TTC549 (cell line): ENCODE results near the gene BRINP1.

ENCODE experiments used
- FAIRE-seq: peaks from 2 replicates; lab custom pipeline; 2012; peaks lifted over from hg19 to GRCh38; lab: Jason Lieb, UNC

BRINP1 gene

DNA sequence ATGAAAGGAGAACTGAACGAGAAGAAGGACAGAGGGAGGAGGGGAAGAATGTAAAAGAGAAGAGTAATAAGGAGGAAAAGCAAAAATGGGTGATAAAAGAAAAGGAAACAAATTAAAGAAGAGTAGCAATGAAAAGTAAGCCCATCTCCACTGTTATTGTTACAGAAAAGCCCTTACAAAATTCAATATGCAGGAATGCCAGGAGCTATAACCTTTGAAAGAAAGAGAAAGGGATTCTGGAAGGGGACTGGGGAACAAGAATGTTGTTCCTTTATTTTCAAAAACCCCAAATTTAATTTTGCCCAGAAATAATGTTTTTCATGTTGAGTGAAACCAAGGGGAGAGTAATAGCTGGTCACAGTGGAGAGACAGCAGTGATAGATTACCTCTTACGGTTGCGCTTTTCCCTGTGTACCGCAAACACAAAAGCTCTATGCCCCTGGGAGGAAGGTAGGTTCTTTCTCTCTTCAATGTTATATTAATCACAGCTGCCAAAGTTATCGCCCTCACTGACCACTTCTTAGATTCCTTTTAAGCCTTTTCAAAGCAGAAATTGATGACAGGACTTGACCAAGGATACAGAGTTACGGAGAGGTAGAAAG lies 86.7 kb downstream of the BRINP1 start:
- FAIRE-seq = no peak

DNA sequence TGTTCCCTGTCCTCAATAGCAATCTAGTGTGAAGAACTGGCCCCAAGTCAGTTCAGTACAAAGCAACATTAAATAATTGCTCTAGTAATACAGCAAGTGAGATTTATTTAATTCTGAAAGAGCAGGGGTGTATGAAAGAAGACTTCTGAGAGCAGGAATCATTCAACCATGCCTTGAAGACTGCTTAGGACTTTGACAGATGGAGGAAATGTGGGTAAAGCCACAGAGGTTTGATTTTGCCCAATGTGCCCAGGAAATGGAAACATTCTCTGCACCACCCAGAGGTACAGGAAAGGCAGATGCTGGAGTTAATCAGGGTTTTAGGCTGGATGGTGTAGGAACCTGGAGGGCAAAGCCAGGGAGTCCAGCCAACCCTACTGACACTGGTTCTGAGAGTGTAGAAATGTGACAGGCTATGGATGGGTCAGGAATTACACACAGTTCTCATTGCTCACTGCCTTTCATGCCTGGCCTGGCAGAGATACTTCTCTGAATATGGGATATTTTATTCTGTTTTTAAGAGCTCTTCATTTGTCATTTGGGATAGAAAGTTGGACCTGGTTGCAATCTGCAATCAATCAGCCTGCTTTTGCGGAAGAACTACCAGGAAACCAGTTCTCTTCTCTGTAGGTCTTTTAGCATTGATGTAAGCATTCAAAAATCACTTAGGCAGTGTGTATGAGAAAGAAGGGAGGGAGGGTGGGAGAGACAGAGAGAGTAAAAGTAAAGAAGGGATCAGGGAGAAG lies 88.3 kb downstream of the BRINP1 start:
- no peak for FAIRE-seq

DNA sequence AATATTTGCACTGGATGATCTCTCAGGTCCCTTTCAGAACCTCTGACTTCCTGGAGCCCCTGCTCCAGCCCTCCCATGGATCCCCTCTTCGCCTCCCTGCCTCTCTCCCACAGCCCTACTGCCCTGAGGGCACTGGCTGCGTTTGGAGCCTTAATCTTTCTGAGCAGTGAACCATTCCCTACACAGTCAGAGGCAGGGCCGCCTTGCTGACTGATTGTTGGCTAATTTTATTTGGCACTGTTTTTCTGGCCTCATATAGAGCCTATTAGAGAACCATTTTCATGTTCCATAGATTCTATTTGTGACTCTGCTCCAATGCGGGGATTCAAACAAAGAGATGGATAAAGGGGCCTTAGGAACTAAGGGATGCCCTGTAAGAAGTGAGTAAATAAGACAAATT lies 91.1 kb downstream of the BRINP1 start:
- FAIRE-seq = no peak

DNA sequence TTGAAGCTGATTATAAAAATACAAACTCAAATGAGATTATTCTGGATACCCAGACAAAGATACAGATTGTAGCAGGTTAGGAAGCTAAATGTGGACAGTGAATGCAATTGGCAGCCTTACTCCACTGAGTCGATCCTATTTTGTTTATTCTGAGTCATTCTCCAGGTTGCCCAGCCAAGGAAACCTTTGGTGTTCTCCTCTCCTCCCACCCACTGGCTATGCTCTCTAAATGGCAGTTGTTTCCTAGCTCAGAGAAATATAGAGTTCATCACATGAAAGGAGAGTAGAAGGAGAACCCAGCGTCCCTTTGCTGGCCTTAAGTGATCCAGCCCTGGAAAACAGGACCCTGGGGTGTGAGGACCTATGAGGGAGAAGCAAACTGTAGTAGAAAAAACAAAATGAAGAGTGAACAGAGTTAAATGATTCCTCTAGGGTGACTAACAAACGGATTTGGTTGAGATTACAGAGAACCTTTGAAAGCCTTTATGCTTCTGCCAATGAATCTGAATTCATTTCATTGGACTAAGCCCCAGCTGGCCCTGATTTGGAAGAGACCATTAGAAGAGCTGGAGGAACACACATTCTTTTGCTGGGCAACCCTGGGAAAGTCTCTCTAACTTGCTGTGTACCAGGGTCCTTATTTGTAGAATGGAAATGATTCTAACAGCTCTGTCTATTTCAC lies 95.1 kb downstream of the BRINP1 start:
- no peak for FAIRE-seq

DNA sequence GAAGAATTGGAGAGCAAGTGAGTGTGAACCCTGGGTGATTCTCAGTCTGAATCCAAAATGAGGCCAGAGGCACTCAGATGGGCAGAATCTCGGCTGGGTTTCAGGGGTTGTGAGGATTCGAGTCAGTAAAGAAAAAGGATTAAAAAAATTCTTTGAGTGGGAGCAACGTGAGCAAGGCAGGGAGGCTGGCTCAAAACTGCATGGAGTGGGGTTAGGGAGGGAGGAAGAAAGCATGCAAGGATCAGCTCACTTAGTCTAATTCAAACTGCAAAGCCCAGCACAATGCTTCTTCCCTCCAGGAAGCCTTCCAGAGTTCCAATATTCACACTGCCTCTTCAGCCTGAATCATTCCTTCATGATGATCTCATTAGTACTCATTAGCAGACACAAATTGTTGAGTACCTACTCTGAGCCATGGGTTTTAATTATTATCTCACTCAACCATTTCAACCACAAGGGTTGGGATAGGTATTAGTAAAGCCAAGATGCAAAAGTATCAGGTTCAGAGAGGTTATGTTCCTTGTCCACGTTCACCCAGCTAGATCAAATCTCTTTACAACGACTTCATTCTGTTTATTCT lies 95.8 kb downstream of the BRINP1 start:
- no peak for FAIRE-seq

DNA sequence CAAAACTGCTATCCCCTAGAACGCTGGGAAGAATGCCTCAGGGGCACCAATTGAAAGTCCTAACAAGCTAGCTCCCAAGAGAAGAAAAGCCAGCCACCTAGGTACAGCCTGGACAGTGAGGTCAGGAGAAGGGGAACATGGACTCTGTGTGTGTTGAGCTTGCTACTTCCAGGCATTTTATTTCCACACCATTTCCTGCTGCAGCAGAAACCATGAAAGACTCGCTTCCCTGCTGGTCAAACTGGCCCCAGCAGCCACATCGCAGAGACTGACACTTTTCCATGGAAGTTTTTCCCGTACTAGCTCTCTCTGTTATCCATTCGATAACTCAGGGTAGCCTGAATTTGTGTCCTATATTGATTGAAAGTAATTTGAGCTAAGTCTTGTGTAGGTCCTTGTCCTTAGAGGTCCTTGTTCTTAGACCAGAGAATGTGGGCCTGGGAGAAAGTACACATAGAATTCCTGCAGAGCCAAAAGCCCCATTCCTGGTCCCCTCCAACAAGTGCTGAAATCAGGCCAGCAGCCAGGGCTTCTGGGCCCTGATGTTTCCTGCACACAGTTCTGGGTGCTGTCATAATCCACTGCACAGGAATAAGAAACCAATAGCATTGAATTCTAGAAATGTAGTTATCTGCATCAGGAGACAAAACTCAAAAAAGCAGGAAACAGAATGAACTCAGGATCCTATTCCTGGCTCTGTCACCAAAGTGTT lies 96.6 kb downstream of the BRINP1 start:
- no peak for FAIRE-seq

DNA sequence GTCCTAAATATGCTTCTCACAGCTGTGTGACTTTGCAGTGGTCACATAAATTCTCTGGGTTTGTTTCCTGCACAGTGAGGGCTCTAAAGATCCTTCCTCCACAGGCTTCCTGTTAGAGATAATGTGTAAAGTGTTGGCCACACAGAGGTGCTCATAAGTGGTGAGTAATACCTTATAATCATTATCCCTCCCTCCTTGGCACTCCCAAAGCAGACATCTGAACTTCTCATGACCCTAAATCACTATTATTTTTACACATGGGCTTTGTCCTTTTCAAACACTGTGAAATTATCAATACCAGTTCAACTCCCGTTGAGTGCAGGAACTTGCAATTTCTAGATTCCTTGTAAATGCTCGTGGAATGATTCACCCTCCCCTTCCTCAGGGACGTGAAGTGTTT lies 100.2 kb downstream of the BRINP1 start:
- FAIRE-seq = no peak

DNA sequence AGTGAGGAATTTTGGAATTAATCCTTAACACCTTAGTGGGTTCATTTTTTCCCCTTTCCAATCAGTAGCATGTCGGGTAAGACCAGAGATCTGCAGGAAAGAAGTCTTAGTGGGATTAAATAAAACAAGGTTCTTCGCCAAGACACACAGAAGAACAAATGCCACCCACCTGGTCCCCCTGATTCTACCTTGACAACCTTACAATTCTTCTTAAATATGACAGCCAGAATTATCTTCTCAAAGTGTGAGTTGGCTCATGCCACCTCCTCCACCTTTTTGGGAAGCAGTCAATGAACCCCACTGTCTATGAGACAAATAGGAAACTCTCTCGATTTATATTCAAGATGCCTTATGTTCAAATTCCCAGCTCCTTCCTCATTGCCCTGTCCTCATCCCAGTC lies 105.1 kb downstream of the BRINP1 start:
- FAIRE-seq = no peak

DNA sequence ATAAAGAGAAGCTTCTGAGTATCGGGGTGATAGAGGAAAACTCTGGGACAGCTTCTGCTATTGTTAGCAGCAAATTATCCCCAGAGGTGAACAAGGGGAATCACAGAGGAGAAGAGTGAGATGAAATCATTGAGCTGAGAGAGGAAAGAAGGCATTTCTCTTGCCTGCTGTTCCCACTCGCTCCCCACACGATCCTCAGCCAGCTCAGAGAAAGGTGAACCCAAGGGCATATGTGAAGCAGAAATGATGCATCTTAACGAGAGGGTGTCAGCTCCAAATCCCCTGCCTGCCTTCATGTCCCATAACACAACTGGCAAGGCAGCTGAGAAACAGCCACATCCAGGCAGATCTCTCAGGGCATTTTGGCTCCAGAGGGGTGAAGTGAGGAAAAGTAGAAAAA lies 111.6 kb downstream of the BRINP1 start:
- FAIRE-seq = no peak

DNA sequence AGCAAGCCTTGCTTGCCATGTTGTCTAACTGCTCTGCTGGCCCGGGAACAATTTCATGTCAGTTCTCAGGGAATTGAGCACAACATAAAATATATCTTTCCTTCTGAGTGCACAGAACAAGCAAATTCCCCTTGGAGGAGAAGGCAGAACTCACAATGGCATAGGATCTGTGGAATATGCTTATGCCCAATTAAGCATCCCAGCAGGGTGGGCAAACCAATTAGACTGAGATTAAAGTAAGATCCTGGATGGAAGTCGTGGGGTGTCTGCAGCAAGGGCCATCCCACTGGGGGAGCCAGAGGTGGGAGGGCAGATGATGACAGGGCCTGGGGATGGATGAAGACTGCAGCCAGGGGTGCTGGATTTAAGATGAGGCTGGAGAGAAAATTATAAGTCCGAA lies 114.1 kb downstream of the BRINP1 start:
- FAIRE-seq = no peak

DNA sequence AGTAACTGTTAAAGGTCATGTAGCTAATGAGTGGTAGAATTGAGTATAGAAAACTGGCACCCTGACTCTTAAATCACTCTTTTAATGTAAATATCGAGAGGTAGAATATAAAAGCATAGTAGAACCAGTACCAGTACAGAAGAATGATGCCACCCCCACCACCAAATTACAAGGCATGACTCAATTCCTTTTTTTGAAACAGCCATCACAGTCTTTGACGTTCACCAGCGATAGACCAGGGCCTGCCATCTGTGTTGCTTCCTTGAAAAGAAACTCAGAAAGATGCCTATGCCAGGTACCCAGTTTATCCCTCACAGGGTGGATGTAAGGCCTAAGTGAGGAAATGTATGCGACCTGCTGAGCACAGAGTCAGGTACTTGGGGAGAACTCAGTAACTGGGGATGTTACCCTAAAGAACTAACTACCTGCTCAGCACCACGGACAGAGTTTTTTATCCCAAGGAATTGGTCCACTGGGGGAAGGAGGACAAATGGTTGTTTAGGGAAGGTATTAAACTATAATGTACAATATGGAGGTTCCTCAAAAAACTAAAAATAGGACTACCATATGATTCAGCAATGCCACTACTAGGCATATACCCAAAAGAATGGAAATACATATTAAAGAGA lies 116.5 kb downstream of the BRINP1 start:
- no peak for FAIRE-seq

DNA sequence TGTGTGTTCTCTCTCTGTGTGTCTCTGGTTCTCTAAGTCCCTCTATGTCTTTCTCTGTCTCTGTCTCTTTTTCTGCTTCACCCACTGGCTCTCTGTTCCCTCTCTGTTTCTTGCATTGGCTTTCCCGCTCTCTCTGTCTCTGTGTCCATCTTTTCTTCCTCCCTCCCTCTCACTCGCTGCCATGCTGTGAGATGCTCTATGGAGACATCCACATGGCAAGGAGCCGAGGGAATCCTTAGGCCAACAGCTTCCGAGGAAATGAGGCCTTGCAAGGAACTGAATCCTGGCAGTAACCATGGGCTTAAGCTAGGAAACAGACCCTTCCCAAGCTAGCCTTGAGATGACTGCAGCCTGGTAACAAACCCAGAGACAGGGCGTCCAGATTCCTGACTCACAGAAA lies 117.3 kb downstream of the BRINP1 start:
- FAIRE-seq = no peak

DNA sequence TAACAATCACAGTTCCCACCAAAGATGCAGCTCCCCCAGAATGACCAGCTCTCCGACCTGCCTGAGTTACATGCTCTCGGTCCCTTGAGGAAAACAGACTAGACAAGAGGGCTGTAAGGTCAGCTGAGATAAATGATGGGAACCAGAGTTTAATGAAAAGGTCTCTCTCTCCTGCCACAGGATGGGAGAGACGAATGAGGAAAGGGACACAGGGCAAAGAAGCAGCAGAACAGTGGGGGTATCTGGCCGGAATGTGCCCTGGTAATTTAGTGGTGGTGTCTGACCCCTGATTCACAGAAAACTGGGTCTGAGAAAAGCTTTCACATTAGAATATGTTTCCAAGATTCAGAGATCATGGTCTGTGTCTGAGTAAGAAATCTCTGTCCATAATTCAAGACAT lies 118.5 kb downstream of the BRINP1 start:
- FAIRE-seq = no peak

DNA sequence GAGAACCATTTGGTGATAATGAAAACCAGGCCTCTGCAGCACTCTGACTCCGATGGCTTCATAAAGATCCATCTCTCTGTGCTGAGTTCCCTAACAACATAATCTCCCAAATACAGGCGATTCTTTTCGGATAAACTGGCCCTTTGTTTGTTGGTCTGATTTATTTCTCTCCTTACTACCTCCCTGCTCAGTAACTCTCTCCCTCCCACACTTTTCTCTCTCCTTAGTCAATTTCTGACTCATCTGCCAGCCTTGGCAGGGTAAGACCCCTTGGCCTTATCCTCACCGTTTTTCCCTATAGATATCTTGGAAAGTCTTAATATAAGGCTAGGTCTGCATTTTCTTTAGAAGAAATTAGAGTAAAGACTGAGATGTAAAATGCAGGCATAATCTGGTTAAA lies 128.7 kb downstream of the BRINP1 start:
- FAIRE-seq = no peak

DNA sequence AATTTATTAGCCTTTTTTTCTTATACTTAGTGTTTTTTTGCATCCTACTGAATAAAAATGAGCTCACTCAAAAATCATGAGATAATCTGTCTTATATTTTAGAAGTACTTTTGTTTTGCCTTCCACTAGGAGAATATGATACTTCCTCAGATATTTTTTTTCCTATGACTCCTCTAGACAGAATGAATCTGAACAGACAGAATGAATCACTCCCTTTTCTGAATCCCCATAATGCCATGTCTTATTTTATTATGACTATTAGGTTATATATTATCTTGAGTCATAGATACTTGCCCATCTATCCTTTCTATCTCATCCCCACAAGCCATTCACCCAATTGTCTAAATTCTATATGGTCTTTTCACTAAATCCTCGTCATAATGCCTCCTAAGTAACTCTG lies 134.6 kb downstream of the BRINP1 start:
- no peak for FAIRE-seq

DNA sequence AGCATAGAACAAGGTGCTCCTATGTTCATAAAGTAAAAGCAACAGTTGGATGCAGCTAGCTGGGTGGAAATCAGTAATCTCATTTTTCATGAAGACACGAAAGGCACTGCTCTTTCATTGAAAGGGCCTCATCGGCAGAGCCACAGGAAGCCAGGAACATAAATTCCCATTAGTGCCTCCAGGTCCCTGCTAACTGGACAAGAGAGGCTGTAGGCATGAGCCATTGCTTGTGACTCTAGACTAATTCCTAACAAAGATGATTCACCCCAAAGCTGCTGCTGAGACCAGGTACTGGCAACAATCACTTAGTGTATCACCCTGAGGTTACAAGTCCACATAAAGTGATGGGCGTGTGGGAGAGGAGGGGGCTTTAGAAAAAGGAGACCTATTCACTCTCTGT lies 141.8 kb downstream of the BRINP1 start:
- FAIRE-seq = no peak

DNA sequence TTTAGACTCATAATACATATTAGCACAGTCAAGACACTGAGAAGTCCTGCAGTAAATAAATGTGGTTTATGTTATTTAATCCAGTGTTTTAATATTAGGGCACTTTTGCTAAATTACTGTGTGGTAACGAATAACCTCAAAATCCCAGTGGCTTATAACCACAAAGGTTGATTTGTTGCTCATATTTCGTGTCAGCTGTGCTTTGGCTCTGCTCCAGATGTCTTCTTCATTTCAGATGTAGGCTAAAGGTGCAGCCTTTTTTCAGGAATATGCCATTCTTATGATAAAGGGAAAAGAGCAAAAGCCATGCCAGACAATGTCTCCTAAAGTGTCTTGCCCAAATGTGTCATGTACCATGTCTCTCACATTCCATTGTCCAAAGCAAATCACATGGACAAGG lies 144.8 kb downstream of the BRINP1 start:
- no peak for FAIRE-seq

DNA sequence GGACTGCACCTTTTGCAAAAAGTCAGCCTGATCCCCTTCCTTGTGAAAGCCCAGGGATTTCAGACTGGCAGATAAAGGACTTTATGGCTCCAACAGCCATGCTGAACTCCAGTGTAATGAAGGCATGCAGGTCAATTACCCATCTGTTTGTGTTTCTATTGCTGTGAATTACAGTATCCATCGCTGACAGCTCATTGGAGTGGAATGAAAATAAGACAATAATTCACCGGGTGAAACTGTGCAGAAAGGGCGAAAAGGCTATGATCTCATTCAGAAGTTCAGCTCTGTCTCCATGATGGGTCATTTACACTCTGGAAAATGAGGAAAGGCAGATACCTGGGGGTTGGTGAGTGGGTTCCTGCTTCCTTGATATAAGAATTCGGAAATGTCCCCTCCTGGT lies 148.0 kb downstream of the BRINP1 start:
- no peak for FAIRE-seq

DNA sequence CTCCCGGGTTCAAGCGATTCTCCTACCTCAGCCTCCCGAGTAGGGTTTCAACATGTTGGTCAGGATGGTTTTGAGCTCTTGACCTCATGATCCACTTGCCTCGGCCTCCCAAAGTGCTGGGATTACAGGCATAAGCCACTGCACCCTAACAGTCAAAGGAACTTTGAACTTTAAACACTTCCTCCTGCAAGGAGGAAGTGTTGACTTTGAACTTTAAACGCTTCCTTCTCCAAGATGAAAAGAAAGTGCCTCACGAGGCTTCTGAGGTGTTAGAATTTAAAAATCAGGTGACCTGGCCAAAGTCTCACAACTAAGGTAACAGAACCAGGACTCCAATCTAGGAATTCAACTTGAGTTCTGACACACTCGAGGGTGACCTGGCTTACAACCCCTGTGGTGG lies 150.9 kb downstream of the BRINP1 start:
- no peak for FAIRE-seq

DNA sequence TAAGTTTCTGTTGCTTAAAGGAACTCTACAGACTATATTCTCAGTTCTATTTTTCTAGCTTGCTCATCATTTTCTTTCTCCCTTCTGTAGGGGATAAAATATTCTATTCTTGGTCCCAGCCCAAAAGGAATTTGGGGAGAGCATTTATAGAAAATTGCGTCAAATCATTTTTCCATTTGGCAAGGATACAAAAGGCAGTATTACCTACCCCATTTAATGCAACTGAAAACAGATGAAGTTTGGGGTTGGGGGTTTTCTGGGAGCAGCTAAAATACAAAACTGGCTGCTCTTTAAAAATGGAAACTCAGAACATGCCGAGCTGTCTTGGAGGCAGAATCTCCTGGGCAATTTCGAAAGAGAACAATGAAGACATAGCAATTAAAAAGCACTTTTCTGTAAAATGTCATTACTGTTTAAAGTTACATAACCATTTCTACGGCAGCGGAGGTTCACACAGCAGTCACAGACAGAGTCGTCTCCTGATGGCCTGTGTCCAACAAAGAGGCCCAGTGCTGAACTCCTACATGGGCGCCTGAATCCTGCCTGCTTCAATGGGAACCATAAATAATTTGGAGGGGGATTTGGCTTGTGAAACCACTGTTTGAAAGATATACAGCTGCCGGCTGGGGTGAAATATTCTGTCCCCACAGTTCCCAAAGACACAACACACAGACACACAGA lies 152.4 kb downstream of the BRINP1 start:
- no peak for FAIRE-seq

DNA sequence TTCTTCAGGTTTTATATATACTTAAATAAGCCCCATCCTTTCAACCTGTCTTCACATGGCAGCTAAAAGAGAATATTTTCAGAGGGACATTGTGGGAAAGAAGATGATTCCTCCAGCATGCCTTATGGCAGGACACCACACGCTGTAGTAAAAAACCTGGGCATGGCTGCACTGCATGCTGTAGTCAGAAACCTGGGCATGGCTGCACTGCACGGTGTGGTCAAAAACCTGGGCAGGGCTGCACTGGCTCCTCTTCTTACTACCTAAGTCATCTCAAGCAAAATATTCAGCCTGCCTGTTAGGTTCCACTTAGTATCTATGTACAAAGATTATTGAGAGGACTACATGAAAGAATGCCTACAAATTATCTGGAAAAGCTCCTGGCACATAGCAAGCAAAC lies 153.6 kb downstream of the BRINP1 start:
- FAIRE-seq = no peak

DNA sequence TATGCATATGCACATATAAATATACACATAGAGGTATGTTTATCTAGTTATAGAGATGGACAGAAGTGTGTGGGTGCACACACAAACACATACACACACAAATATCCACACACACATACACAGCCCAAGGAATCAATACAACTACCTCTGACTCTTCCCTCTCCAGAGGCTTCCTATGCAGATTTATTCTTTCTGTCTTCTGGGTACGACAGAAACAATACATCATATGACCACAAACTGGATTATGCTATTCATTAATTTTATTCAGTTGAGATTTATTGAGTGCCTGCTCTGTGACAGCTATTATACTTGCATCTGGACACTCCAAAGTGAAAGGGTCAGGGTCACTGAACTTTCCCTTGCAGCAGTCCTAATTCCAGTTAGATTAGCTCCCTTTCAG lies 155.8 kb downstream of the BRINP1 start:
- no peak for FAIRE-seq
